Stimulated activated CD8-positive, alpha-beta memory T cell treated with anti-CD3 and anti-CD28 coated beads, Interleukin-7, amount 100 ng/mL, for 1 hour (primary cell): ENCODE results near the gene PGF.

Experiments used
- DNase-seq, 2 donors: peaks; one replicate each; pipeline ENCODE4 v3.0.0-alpha.2; 2020; ENCODE audit warnings: low read depth in 2 of 2

PGF gene

DNA sequence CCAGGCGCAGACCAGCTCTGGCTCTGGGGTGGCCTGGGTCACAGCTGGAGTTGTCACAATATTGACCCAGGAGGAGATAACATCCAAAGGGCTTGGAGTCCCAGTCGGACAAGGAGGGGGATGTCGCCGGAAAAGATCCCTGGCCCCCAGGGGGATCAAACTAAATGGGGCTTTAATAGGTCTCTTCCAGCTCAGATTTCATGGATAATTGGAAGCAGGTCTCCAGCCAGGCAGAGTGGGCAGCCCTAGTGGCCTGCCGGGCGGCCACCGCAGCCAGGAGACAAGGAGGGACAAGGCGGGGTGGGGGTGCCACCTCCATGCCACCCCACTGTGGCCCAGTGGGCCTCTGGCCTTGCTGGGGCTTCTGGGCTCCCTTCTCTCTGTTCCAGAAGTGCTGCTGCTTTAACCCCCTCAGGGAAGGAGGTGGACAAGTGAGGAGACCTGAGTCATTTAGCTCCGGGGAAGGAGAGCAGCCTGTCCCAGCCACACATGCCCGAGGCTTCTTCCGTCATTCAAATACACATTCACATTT lies 23.1 kb upstream of the PGF start:
- DNase-seq, result no peak

- DNase-seq, result no peak
Observed at GRCh38 chr14:74977901-74978385, 22.5 kb upstream of the PGF start.

- DNase-seq, result no peak
Observed at GRCh38 chr14:74977164-74977900, 21.9 kb upstream of the PGF start.

GRCh38 chr14:74976264-74977113 lies 21.1 kb upstream of the PGF start:
- no peak for DNase-seq

GRCh38 chr14:74975059-74975810 lies 19.8 kb upstream of the PGF start:
- DNase-seq, result no peak

- DNase-seq, result no peak
Observed at GRCh38 chr14:74974364-74975058, 19.1 kb upstream of the PGF start.

GRCh38 chr14:74973905-74974363 lies 18.5 kb upstream of the PGF start:
- no peak for DNase-seq

DNA sequence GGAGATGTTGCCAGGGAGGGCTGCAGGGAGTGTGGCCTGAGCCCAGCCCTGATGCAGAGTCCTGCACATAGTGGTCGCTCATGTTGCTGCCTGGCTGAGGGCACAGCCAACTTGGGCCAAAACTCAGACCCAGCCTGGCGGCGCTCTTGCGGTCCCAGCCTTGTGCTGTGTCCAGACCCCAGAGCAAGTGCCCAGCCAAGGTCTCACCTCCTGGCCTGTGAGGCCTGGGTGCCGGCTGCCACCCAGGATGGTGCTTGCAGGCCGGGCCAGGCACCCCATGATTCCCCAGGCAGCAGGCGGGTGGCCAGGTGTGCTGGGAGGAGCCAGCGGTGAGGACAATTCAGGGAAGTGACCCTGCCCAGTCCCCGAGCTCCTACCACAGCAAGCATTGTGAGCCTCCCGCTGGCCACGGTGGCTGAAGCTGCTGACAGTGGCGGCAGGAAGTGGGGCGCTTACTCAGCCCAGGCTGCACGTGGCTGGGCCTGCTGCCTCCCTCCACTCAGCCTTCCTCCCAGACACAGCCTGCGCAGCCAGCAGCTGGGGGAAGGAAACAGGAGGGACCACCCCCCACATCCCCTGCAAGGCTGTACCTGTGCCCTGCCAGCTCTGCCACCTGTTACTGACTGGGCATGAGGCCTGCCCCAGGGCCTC lies 17.7 kb upstream of the PGF start:
- DNase-seq, result no peak

DNA sequence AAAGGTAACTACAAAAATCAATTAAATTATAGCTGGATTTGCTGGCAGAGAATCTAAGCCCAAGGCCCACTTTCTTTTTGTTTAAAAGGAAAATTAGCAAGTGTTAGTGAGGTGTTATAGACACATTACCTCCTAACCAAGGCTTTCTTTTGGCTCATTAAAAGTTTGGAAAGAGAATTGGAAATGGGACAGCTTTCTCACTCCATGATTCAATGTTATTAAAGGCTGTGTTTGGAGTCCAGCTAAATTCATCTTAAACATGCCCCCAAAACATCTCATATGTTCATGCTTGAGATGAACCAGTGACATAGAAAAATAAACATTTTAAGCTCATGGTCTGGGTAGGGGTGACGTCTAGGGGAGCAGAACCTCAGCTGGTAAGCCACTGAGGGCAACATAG lies 13.4 kb upstream of the PGF start:
- no peak for DNase-seq

GRCh38 chr14:74965486-74966153 lies 10.2 kb upstream of the PGF start:
- DNase-seq, result no peak

GRCh38 chr14:74964787-74965485 lies 9.5 kb upstream of the PGF start:
- no peak for DNase-seq

- no peak for DNase-seq
Observed at GRCh38 chr14:74963705-74964271, 8.4 kb upstream of the PGF start.

DNA sequence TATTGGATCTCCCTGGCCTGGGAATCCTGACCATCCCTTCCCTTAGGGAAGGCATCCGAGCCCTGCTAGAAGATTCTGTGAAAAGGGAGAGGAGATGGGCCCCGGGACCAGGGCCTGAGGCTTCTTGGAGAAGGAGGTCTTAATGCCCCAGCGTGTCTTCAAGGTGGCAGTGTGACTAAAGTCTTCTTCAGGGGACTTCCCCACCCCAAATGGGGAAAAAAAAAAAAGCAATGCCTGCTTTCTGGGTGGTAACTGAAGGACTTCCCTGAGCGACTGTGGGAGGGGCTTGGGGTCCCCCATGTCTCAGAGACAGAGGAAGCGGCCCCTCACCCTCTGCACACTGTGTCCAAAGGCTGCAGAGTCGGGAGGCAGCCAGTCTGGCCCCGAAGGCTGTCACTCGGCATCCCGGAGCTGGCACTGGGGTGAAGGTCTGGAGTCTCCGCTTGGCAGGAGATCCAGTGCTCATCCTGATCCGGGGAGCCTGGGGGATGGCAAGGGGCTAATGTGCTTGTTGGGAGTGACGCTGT lies 7.8 kb upstream of the PGF start:
- DNase-seq, result no peak

DNA sequence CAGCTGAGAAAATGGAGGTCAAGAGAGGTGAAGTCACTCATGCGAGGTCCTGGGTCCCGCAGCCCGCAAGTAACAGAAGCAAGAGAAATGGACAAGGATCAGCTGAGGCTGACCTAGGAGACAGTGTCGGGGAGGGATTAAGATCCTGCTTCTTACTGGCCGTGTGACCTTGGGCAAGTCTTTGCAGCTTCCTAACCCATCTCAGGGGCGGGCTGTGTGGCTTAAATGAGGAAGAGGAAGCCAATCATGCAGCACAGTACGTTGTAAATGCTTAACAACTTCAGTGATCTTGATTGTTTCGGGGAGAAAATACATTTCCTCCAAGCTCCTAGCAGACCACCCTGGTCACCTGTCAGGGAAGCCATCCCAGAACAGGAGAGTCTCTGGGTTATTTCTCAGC lies 7.1 kb upstream of the PGF start:
- no peak for DNase-seq

- no peak for DNase-seq
Observed at GRCh38 chr14:74962046-74962445, 6.6 kb upstream of the PGF start.

- no peak for DNase-seq
Observed at GRCh38 chr14:74961238-74961911, 6.0 kb upstream of the PGF start.

- DNase-seq, result no peak
Observed at GRCh38 chr14:74960736-74961135, 5.3 kb upstream of the PGF start.

DNA sequence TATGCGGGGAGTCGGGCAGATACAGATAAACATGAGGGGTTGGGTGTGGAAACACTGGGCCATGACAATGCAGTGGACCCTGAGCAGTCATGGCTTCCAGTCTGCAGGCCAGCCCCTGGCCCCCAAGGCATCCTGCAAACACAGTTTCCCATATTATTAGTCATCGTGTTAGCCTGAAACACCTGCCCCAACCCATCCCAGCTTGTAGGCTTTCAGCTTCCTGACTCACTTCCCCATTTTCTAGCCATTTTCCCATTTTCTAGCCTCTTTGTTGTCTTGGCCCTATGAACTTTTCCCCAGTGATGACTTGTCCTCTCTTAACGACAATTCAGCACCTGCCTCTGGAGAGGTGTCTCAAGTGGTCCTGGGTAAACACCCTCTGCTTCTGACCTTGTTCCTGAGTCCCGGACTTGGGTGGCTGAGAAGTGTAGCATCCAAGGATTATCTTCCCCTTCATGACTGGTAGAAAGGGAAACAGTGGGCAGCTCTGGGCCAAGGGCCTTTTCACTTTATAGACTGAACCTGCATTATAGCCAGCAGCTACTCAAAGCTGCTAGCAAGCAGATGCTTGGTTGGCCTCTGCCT lies 4.3 kb upstream of the PGF start:
- DNase-seq, result no peak
